ENCODE measurements around the gene APOBEC3F. TPM values are rescaled to one million over a fixed set of nuclear protein-coding genes. Genes with fewer than 3 reads are reported as not detected.
"Not testable (repeated sequence)": the region's sequence is repeated elsewhere in the genome, so short reads cannot be mapped to it uniquely, and the experiment has no call there.

APOBEC3F gene
- total RNA-seq, 1 donor from 2014 or later, result 5.9 TPM

DNA sequence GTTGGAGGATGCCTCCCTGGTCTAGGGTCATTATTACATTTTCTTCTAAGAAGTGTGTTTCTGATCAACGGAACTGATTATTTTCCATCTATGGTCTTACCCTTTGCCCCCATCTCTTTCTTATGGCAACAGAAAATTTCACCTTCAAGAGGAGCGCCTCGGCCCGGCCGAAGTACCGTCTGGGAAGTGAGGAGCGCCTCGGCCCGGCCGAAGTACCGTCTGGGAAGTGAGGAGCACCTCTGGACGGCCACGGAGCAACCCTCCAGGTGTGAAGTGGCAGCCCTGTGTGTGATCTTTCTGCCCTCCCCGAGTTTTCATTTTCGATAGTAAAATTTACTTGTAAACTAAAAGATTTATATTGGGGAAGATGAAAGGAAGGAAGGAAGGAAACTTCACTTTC, 29.7 kb upstream of the APOBEC3F start:
- TF ChIP-seq, protein P1, sequence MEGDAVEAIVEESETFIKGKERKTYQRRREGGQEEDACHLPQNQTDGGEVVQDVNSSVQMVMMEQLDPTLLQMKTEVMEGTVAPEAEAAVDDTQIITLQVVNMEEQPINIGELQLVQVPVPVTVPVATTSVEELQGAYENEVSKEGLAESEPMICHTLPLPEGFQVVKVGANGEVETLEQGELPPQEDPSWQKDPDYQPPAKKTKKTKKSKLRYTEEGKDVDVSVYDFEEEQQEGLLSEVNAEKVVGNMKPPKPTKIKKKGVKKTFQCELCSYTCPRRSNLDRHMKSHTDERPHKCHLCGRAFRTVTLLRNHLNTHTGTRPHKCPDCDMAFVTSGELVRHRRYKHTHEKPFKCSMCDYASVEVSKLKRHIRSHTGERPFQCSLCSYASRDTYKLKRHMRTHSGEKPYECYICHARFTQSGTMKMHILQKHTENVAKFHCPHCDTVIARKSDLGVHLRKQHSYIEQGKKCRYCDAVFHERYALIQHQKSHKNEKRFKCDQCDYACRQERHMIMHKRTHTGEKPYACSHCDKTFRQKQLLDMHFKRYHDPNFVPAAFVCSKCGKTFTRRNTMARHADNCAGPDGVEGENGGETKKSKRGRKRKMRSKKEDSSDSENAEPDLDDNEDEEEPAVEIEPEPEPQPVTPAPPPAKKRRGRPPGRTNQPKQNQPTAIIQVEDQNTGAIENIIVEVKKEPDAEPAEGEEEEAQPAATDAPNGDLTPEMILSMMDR (conservative IDR thresholded peaks at IDR 0.05), result no peak
- no peaks in the 10 kb centered on the region for H3K27me3 Mint-ChIP-seq (ENCODE audit: low read depth)
- H3K4me1 Mint-ChIP-seq, result peaks cover 12% of the 10 kb centered on the region
- no peak overlapping the region for H3K27ac Mint-ChIP-seq (ENCODE audit: unreplicated experiment)
- DNase-seq (ENCODE audit: low read depth, low spot score), result no peak
- no peaks in the 10 kb centered on the region for H3K36me3 Mint-ChIP-seq (ENCODE audit: low read depth)
- H3K9me3 Mint-ChIP-seq, result peaks cover 2% of the 10 kb centered on the region
- no peak overlapping the region for H3K4me3 Mint-ChIP-seq

DNA sequence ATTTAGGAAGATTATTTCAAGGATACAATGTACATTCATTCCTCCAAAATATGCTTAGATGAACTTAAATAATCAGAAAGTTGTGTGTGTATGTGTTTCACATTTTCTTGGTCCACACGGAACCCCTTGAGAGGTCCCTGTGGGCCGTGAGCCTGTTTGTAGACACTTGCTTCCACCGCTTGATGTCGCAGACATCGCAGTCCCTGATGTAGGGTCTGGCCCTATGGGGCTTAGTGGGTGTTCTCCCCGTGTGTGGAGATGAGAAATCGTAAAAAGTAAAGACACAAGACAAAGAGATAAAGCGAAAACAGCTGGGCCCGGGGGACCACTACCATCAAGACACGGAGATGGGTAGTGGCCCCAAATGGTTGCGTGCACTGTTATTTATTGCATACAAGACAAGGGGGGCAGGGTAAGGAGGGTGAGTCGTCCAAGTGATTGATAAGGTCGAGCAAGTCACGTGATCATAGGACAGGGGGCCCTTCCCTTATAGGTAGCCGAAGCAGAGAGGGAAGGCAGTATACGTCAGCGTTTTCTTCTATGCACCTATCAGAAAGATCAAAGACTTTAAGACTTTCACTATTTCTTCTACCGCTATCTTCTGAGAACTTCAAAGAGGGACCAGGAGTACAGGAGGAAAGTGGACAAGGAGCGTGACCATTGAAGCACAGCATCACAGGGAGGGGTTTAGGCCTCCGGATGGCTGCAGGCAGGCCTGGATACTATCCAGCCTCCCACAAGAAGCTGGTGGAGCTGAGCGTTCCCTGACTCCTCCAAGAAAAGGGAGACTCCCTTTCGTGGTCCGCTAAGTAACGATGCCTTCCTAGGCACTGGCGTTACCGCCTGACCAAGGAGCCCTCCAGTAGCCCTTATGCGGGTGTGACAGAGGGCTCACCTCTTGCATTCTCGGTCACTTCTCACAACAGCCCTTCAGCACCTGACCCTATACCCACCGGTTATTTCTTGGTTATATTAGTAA, 27.8 kb upstream of the APOBEC3F start:
- DNase-seq (ENCODE audit: low read depth, low spot score), result no peak
- TF ChIP-seq, protein P1 (conservative IDR thresholded peaks at IDR 0.05), result no peak
- no peaks in the 10 kb centered on the region for H3K36me3 Mint-ChIP-seq (ENCODE audit: low read depth)
- peaks cover 21% of the 10 kb centered on the region for H3K4me1 Mint-ChIP-seq
- no peaks in the 10 kb centered on the region for H3K27me3 Mint-ChIP-seq (ENCODE audit: low read depth)
- H3K27ac Mint-ChIP-seq (ENCODE audit: unreplicated experiment), result peak overlapping the region; percentile 14
- peak overlapping the region; percentile 16 for H3K4me3 Mint-ChIP-seq
- peaks cover 2% of the 10 kb centered on the region for H3K9me3 Mint-ChIP-seq

DNA sequence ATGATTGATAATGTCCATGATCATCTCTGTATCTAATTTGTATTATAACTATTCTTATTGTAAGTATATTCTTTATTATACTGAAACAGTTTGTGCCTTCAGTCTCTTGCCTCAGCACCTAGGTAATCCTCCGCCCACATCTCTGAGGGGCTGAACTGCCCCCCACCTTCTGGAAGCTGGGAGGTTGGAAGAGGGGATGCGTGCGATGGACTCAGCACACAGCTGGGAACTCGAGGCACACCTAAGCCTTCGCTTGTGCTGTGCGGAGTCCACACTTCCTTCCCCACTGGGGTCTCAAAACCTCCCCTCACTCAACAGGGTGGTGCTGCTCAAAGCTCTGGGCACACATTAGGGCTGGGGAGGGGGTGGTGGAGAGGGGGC, 27.1 kb upstream of the APOBEC3F start:
- not testable (repeated sequence) for H3K4me3 Mint-ChIP-seq; H3K27me3 Mint-ChIP-seq (ENCODE audit: low read depth); H3K27ac Mint-ChIP-seq (ENCODE audit: unreplicated experiment); DNase-seq (ENCODE audit: low read depth, low spot score); H3K36me3 Mint-ChIP-seq (ENCODE audit: low read depth); H3K9me3 Mint-ChIP-seq
- peaks cover 24% of the 10 kb centered on the region for H3K4me1 Mint-ChIP-seq

DNA sequence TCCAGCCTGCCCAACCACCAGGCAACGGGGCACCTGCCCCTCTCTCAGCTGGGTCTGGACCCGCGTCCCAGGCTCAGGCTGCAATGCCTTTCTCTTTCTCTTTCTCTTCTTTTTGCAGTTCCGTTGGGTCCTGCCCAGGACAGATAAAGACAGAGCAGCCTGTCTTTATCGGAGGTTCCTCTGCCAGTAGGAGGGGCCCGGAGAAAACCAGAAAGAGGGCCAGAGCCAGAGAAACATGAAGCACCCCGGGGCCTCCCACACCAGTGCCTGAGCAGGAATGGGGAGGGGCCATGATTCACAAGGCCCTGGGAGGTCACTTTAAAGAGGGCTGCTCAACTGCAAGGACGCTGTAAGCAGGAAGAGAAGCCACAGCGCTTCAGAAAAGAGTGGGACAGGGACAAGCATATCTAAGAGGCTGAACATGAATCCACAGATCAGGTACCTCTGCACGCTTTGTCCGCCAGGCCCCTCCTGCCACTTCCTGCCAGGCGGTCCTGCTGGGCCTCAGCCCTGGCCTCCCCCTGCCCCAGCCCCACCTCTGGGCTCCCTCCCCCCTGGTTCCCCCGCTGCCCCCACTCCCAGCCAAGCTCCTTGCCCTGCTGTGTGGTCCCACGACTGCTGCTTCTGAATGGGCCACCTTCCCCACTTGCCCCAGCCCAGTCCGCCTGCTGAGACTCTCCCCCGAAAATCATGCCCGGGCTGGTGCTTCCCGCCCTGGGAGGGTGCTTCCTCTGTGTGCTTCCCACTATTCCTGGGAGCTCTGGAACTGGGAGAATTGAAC, 26.5 kb upstream of the APOBEC3F start, which contains the start of gene APOBEC3C:
Gene APOBEC3C, plus strand, starts transcription at position 316 of the 781 bp plus-strand sequence. Its CDS starts 106 bp downstream, at position 422.
- Mint-ChIP-seq H3K9me3 (no peaks in the 10 kb centered on the region), H3K4me3 (peak within 1 kb of the TSS; percentile 77), H3K36me3 (ENCODE audit: low read depth) (no peaks in the 10 kb centered on the region), H3K4me1 (peaks cover 25% of the 10 kb centered on the region), H3K27me3 (ENCODE audit: low read depth) (no peaks in the 10 kb centered on the region), H3K27ac (ENCODE audit: unreplicated experiment) (peak within 1 kb of the TSS; percentile 90)
- TF ChIP-seq, protein P1 (conservative IDR thresholded peaks at IDR 0.05), result no peak
- peak; percentile 40 for DNase-seq (ENCODE audit: low read depth, low spot score)

DNA sequence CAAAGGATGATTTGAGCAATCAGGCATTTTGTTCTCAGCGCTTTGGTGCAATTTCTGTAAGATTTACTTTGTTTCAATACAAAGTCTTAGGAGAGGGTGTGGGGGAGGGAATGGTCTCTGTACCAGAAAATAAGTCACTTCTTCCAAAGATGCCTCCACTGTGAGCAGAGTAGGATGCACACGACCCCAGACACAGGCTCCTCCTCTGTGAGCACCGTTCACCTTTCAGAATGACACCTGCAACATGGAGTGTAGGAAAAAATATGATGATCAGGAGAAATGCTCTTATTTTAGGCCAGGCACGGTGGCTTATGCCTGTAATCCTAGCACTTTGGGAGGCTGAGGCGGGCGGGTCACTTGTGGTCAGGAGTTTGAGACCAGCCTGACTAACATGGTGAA, 25.9 kb upstream of the APOBEC3F start:
- not testable (repeated sequence) for H3K9me3 Mint-ChIP-seq; H3K36me3 Mint-ChIP-seq (ENCODE audit: low read depth); H3K27me3 Mint-ChIP-seq (ENCODE audit: low read depth); DNase-seq (ENCODE audit: low read depth, low spot score)
- H3K27ac Mint-ChIP-seq (ENCODE audit: unreplicated experiment), result peak overlapping the region; percentile 90
- peak overlapping the region; percentile 77 for H3K4me3 Mint-ChIP-seq
- peaks cover 25% of the 10 kb centered on the region for H3K4me1 Mint-ChIP-seq

DNA sequence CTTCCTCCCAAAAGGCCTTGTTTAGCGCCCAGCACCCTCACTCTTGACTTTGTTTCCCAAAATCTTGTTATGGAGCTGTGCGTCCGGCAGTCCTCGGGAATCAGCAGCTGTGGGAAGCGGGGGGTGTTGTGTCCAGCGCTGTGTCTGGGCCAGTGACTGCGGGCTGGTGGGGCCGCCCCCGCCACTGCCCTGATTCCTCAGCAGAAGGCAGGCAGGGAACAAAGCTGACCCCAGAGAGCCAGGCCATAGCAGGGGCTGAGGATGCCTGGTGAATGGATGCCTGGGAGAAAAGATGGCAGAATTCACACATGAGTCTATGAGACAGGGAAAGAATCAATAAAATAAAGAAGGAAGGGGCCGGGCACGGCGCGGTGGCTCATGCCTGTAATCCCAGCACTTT, 24.1 kb upstream of the APOBEC3F start:
- TF ChIP-seq, protein P1 (conservative IDR thresholded peaks at IDR 0.05), result no peak
- Mint-ChIP-seq H3K27me3 (ENCODE audit: low read depth) (no peaks in the 10 kb centered on the region), H3K9me3 (no peaks in the 10 kb centered on the region), H3K36me3 (ENCODE audit: low read depth) (no peaks in the 10 kb centered on the region), H3K4me1 (peaks cover 36% of the 10 kb centered on the region), H3K27ac (ENCODE audit: unreplicated experiment) (no peak overlapping the region), H3K4me3 (no peak overlapping the region)
- DNase-seq (ENCODE audit: low read depth, low spot score), result no peak

Data from neural crest cell (in vitro differentiated cells).